Activated B cell treated with CpG ODN at 0.5 μM for 24 hours (primary cell): ENCODE measurements around the gene KLF5. TPM values are rescaled to one million over a fixed set of nuclear protein-coding genes. Genes with fewer than 3 reads are reported as not detected.

Experiments used
- ATAC-seq: fragments of 200-7000 bp; cut with Tn5 transposase; one replicate; pipeline ENCODE4 v1.10.0; 2021; ENCODE audit warnings: low read depth, mild to moderate bottlenecking, moderate library complexity
- CTCF ChIA-PET: fragments of 350-600 bp; sonication (Branson Sonifier 250); formaldehyde crosslinking; loops from one replicate; lab custom pipeline; 2021; ENCODE audit warnings: antibody characterized with exemption; lab: Charles Lee
- POLR2A ChIA-PET: fragments of 350-600 bp; sonication (Branson Sonifier 250); formaldehyde crosslinking; loops from one replicate; lab custom pipeline; 2021; ENCODE audit warnings: antibody characterized with exemption; lab: Charles Lee
- DNase-seq: peaks from one replicate; pipeline ENCODE4 v3.0.0; 2022
- H3K27ac Mint-ChIP-seq: one replicate; pipeline ENCODE4 v1.8.0; 2020; ENCODE audit warnings: mixed read lengths
- H3K27me3 Mint-ChIP-seq: one replicate; pipeline ENCODE4 v1.8.0; 2021; ENCODE audit warnings: mixed read lengths
- H3K36me3 Mint-ChIP-seq: one replicate; pipeline ENCODE4 v1.8.0; 2021; ENCODE audit warnings: low read depth, mixed read lengths
- H3K4me1 Mint-ChIP-seq: one replicate; pipeline ENCODE4 v1.8.0; 2021; ENCODE audit warnings: mixed read lengths
- H3K4me3 Mint-ChIP-seq: one replicate; pipeline ENCODE4 v1.8.0; 2020; ENCODE audit warnings: mild to moderate bottlenecking, mixed read lengths
- H3K9me3 Mint-ChIP-seq: one replicate; pipeline ENCODE4 v1.8.0; 2020; ENCODE audit warnings: mixed read lengths
- CTCF ChIP-seq: fragments of 200-600 bp; IDR thresholded peaks from one replicate; pipeline ENCODE4 v1.8.0; 2022; ENCODE audit warnings: antibody characterized with exemption, mild to moderate bottlenecking
- intact Hi-C: fragments of 100-400 bp; cut with micrococcal nuclease; formaldehyde crosslinking; loops from one replicate; pipeline ENCODE4 v1.15.1; 2024
- total RNA-seq: library from RNA; stranded (reverse); gene quantifications from 2 replicates; pipeline ENCODE4 v1.2.3, GENCODE V29; 2022

The KLF5 gene
- total RNA-seq, 1 donor from 2014 or later, result 0.35 TPM

GRCh38 chr13:73101351-73102007, 42.7 kb downstream of the KLF5 start:
- no peak for DNase-seq
- ChIA-PET CTCF (interaction anchor here (0.7 kb wide), 1 partner anchor 261 kb away, joined by 3 read pairs; no protein-coding TSS in a partner anchor), POLR2A (no interaction called here)
- H3K4me3 Mint-ChIP-seq, result no peak overlapping the region
- TF ChIP-seq CTCF, result no peak
- peaks cover 2% of the 10 kb centered on the region for H3K27me3 Mint-ChIP-seq
- intact Hi-C loops, result no loop called here
- ATAC-seq, result no peak
- no peaks in the 10 kb centered on the region for H3K36me3 Mint-ChIP-seq
- H3K9me3 Mint-ChIP-seq, result no peaks in the 10 kb centered on the region
- no peak overlapping the region for H3K27ac Mint-ChIP-seq
- no peaks in the 10 kb centered on the region for H3K4me1 Mint-ChIP-seq

- DNase-seq, result no peak
- intact Hi-C loops, result no loop called here
- no peaks in the 10 kb centered on the region for H3K9me3 Mint-ChIP-seq
- H3K36me3 Mint-ChIP-seq, result no peaks in the 10 kb centered on the region
- TF ChIP-seq CTCF, result no peak
- ATAC-seq, result no peak
- peaks cover 2% of the 10 kb centered on the region for H3K27me3 Mint-ChIP-seq
- H3K4me1 Mint-ChIP-seq, result no peaks in the 10 kb centered on the region
- H3K27ac Mint-ChIP-seq, result no peak overlapping the region
- CTCF ChIA-PET, result no interaction called here
- no peak overlapping the region for H3K4me3 Mint-ChIP-seq
- POLR2A ChIA-PET, result no interaction called here
Observed at GRCh38 chr13:73103238-73103637, 44.4 kb downstream of the KLF5 start.

DNA sequence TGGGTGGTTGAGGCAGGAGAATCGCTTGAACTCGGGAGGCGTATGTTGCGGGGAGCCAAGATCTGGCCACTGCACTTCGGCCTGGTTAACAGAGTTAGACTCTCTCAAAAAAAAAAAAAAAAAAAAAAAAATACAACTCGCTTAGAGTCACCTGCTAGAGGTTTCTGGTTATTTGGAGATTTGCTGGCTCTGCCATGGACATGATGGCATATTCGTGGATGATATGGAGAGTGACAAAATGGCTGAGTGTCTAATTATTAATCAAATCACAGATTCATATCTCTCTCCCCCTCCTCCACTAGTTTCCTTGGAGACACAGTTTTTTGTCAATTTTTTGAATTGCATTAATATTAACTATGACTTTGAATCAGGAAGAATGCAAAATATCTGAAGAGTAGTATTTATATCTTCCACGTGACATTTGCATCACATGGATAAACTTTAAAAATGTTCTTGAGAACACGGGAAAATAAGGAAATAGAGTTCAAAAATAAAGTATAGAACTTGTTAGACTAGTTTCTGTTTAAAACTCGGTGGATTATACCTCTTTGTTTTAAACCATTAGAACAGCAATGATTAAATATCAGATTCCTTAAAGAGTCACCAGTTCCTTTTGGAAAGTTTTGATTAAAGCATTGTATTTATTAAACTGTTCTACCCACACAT, 47.8 kb downstream of the KLF5 start:
- no peaks in the 10 kb centered on the region for H3K36me3 Mint-ChIP-seq
- intact Hi-C loops, result no loop called here
- H3K9me3 Mint-ChIP-seq, result no peaks in the 10 kb centered on the region
- H3K4me3 Mint-ChIP-seq, result no peak overlapping the region
- H3K27me3 Mint-ChIP-seq, result peaks cover 6% of the 10 kb centered on the region
- no peak for DNase-seq
- POLR2A ChIA-PET, result no interaction called here
- no peak overlapping the region for H3K27ac Mint-ChIP-seq
- CTCF ChIA-PET, result no interaction called here
- ATAC-seq, result no peak
- no peaks in the 10 kb centered on the region for H3K4me1 Mint-ChIP-seq
- no peak for TF ChIP-seq CTCF

DNA sequence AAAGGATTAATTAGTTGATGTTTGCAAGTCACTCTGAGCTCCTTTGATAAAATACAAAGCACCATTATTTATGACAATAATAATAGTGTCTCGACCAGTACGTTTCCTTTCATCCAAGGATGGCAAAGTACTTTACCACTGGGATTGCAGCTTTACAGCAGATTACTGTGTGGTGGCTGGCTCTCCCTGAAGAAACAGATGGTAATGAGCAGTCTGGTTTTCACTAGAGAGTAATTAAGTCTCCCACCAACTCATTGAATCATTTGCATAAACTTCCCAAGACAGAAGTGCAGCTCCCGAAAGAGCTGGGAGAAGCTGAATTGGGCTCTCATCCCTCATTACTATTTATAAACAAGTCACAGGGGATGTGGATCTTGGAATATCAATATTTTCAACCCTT, 48.7 kb downstream of the KLF5 start:
- no peak overlapping the region for H3K27ac Mint-ChIP-seq
- DNase-seq (no peak), ATAC-seq (no peak)
- intact Hi-C loops, result no loop called here
- TF ChIP-seq CTCF, result no peak
- no peaks in the 10 kb centered on the region for H3K36me3 Mint-ChIP-seq
- peaks cover 6% of the 10 kb centered on the region for H3K27me3 Mint-ChIP-seq
- CTCF ChIA-PET, result no interaction called here
- no peaks in the 10 kb centered on the region for H3K9me3 Mint-ChIP-seq
- H3K4me3 Mint-ChIP-seq, result no peak overlapping the region
- POLR2A ChIA-PET, result no interaction called here
- no peaks in the 10 kb centered on the region for H3K4me1 Mint-ChIP-seq

DNA sequence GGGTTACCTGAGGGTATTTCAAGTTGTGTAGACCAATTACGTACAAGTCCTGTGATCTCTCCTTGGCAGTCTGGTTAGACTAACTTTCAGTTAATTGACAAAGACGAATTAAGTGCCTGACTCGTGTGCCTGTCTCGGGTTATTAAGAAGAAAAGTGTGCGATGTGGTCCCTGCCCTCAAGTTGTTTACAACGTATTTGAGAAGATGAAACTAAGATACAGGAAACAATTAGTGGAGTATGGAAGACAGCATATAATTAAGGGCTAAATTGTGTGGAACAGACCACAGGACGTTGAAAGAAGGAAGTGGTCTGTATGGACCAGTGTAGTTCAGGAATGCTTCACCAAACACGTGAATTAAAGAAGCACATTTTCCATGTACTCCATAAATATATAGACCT, 49.2 kb downstream of the KLF5 start:
- Mint-ChIP-seq H3K27me3 (peaks cover 6% of the 10 kb centered on the region), H3K36me3 (no peaks in the 10 kb centered on the region), H3K4me3 (no peak overlapping the region), H3K4me1 (no peaks in the 10 kb centered on the region), H3K9me3 (no peaks in the 10 kb centered on the region), H3K27ac (no peak overlapping the region)
- DNase-seq, result no peak
- ChIA-PET POLR2A (no interaction called here), CTCF (no interaction called here)
- TF ChIP-seq CTCF, result no peak
- intact Hi-C loops, result no loop called here
- no peak for ATAC-seq
